Kidney (tissue), 14 donors: ENCODE data around the gene ACTR6. TPM values are rescaled to one million over a fixed set of nuclear protein-coding genes. Genes with fewer than 3 reads are reported as not detected.
A peak's percentile ranks its signal among the peaks of the same experiment; 100 is the strongest.

Experiments
- DNase-seq, 5 donors: peaks; one replicate each; pipeline ENCODE4 v3.0.0-alpha.2; 2013 to 2020
- FAIRE-seq: peaks from 2 replicates; lab custom pipeline; 2012; peaks lifted over from hg19 to GRCh38; lab: Jason Lieb, UNC
- H3K27ac ChIP-seq, 2 donors: one replicate each; pipeline ENCODE4 v1.7.0; 2013; ENCODE audit warnings: low read depth in 2 of 2, low read length in 2 of 2, inconsistent platforms in 1 of 2
- H3K27me3 ChIP-seq: one replicate; pipeline ENCODE4 v1.7.1; 2013; ENCODE audit warnings: low read length, inconsistent platforms; ENCODE audit not compliant: control insufficient read depth, insufficient read depth
- H3K36me3 ChIP-seq, 3 donors: one replicate each; pipeline versions ENCODE4 v1.7.0 to v1.7.1; 2013; ENCODE audit warnings: low read length in 3 of 3, control low read depth in 1 of 3, inconsistent platforms in 1 of 3; ENCODE audit not compliant: insufficient read depth in 3 of 3, control insufficient read depth in 2 of 3
- H3K4me1 ChIP-seq, 3 donors: one replicate each; pipeline versions ENCODE4 v1.7.0 to v1.7.1; 2013; ENCODE audit warnings: low read length in 3 of 3, inconsistent platforms in 1 of 3, low read depth in 1 of 3; ENCODE audit not compliant: control insufficient read depth in 2 of 3, insufficient read depth in 2 of 3
- H3K4me3 ChIP-seq, 3 donors: one replicate each; pipeline versions ENCODE4 v1.7.0 to v1.8.1; 2013; ENCODE audit warnings: low read length in 3 of 3, control low read depth in 1 of 3, inconsistent platforms in 1 of 3
- H3K9ac ChIP-seq, 3 donors: one replicate each; pipeline versions ENCODE4 v1.7.0 to v1.7.1; 2013; ENCODE audit warnings: low read length in 3 of 3, control low read depth in 1 of 3, inconsistent platforms in 1 of 3
- H3K9me3 ChIP-seq, 3 donors: one replicate each; pipeline versions ENCODE4 v1.7.0 to v1.7.1; 2013; ENCODE audit warnings: low read length in 3 of 3, control low read depth in 1 of 3, inconsistent platforms in 1 of 3; ENCODE audit not compliant: control insufficient read depth in 2 of 3, insufficient read depth in 1 of 3
- intact Hi-C: fragments of 100-400 bp; cut with DNase I; formaldehyde crosslinking; loops from one replicate; pipeline ENCODE4 v1.11.1; 2022
- polyA plus RNA-seq: library from polyadenylated mRNA; stranded (reverse); fragments of 350-450 nt; fragmentation: Illumina TruSeq; extraction: RNeasy Lipid Tissue Mini Kit (QIAGEN cat#74804); gene quantifications from one replicate; pipeline ENCODE4 v1.2.3, GENCODE V29; 2014; ENCODE audit warnings: low read depth, low replicate concordance; ENCODE audit not compliant: insufficient read depth
- total RNA-seq: library from RNA; stranded (reverse); fragmentation: NEBNext Ultra II Directional; extraction: Animal tissue kit (Norgen Biotek cat#: 25700); gene quantifications from one replicate; pipeline ENCODE4 v1.2.1, GENCODE V29; 2021
- TF ChIP-seq, protein P1 (sequence below): IDR thresholded peaks from 3 replicates; pipeline ENCODE4 v1.5.1; 2012; ENCODE audit warnings: mild to moderate bottlenecking, moderate library complexity, borderline replicate concordance; ENCODE audit not compliant: insufficient read depth; ENCODE audit errors: extremely low read depth
- donor health status: control.
- donor health status: control.
- donor health status: control.
- donor health status: control.
- donor health status: control.
- donor health status: DM: yes; HTN: yes; CAD: no.
- donor health status: Normal renal cell carcinoma (clear cell type).

ACTR6 gene
- total and polyA plus RNA-seq, 2 donors from 2014 or later: 23.1 to 29.2 TPM

DNA sequence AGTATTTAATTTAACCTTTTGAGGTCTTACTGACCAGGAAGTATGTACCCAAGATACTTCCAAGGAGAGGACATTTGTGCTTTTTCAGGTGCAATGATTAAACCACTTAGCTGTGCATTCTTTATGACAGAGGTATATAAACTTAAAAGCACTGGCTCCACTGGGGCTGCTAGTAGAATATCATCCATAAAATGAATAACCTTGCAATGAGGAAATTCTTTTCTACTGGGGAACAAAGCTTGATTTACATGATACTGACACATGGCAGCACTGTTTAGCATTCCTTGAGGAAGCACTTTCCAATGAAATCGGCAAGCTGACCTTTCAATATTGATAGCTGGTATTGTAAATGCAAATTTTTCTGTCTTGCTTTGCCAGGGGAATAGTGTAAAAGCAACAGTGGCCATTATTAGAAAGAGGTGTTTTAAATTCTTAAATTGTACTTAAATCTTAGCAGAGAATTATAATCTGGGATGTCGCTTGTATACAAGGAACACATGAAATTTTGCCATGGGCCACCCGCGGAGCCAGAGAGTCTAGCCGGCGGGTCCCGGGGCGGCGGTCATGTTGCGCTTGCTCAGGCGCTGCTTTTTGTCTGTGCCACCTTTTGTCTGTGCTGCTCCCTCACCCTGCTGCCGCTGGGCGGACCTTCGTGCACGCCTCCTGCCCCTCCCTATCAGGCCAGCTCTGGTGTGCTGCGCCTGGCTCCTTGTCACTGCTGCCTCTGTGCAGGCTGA lies 37.0 kb upstream of the ACTR6 start:
- TF ChIP-seq, protein P1, sequence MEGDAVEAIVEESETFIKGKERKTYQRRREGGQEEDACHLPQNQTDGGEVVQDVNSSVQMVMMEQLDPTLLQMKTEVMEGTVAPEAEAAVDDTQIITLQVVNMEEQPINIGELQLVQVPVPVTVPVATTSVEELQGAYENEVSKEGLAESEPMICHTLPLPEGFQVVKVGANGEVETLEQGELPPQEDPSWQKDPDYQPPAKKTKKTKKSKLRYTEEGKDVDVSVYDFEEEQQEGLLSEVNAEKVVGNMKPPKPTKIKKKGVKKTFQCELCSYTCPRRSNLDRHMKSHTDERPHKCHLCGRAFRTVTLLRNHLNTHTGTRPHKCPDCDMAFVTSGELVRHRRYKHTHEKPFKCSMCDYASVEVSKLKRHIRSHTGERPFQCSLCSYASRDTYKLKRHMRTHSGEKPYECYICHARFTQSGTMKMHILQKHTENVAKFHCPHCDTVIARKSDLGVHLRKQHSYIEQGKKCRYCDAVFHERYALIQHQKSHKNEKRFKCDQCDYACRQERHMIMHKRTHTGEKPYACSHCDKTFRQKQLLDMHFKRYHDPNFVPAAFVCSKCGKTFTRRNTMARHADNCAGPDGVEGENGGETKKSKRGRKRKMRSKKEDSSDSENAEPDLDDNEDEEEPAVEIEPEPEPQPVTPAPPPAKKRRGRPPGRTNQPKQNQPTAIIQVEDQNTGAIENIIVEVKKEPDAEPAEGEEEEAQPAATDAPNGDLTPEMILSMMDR: no peak
- no peaks in the 10 kb centered on the region for H3K9me3 ChIP-seq
- intact Hi-C loops: no loop called here
- no peaks in the 10 kb centered on the region for H3K27me3 ChIP-seq
- no peak overlapping the region for H3K9ac ChIP-seq
- peak overlapping the region; percentile 29 to 39 (median 36) for H3K4me3 ChIP-seq
- H3K36me3 ChIP-seq: peaks cover 0 to 7% (median 0%) of the 10 kb centered on the region in 3 donors
- DNase-seq (peak; percentile 77 to 91 (median 81)), FAIRE-seq (no peak)
- no peak overlapping the region for H3K27ac ChIP-seq
- peaks cover 0 to 7% (median 0%) of the 10 kb centered on the region in 3 donors for H3K4me1 ChIP-seq

DNA sequence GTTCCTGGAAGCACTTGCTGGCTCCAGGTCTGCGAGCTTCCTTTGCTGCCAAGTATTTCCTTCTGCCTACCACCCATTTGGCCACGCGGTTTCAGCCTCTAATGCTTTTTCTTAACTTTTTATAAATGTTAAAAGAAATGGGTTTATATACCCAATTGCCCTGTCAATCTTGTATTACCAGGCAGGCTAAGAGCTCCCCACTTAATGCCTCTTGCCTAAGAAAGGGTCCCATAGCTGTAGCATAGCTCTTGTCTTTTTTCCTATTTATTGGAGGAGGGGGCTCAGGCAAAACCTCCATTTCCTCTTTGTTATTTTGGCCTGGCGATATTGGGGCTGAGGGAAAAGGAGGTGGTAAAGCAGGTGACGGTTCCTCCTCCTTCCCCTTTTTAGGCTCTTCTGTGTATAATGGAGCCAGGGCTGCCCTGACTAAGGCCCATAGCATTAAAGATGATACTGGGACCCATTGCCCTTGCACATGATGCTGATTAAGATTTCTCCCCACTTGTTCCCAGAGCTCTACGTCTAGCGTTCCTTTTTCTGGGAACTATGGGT lies 36.4 kb upstream of the ACTR6 start:
- no peak overlapping the region for H3K27ac ChIP-seq
- DNase-seq: no peak
- FAIRE-seq: no peak
- peak overlapping the region; percentile 29 to 39 (median 36) for H3K4me3 ChIP-seq
- H3K4me1 ChIP-seq: peaks cover 0 to 7% (median 0%) of the 10 kb centered on the region in 3 donors
- H3K36me3 ChIP-seq: peaks cover 0 to 7% (median 0%) of the 10 kb centered on the region in 3 donors
- H3K27me3 ChIP-seq: no peaks in the 10 kb centered on the region
- TF ChIP-seq, protein P1: no peak
- intact Hi-C loops: no loop called here
- H3K9me3 ChIP-seq: no peaks in the 10 kb centered on the region
- no peak overlapping the region for H3K9ac ChIP-seq

DNA sequence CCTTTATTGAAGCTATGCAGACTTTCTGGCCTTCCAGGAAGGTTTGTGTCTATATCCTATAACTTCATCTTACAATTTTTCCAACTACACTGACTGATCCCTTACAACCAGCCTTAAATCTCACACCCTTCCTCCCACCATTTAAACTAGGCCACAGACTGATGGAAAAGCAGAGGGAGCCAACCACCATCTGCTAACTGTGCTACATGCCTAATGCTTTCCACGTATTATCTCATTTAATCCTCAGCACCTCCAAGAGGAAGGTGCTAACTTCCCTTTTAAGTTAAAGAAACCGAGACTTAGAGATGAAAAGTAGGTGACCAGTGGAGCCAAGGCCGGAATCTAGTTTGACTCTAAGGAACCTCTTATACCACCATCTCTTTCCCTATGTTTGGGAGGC lies 35.3 kb upstream of the ACTR6 start:
- H3K9ac ChIP-seq: no peak overlapping the region
- no peak overlapping the region for H3K4me3 ChIP-seq
- FAIRE-seq (no peak), DNase-seq (no peak)
- H3K4me1 ChIP-seq: peaks cover 0 to 7% (median 0%) of the 10 kb centered on the region in 3 donors
- H3K9me3 ChIP-seq: no peaks in the 10 kb centered on the region
- H3K27me3 ChIP-seq: no peaks in the 10 kb centered on the region
- intact Hi-C loops: no loop called here
- H3K36me3 ChIP-seq: peaks cover 0 to 7% (median 0%) of the 10 kb centered on the region in 3 donors
- TF ChIP-seq, protein P1: no peak
- H3K27ac ChIP-seq: no peak overlapping the region
